Measurements from ENCODE around the gene C10orf90.

C10orf90 gene

DNA sequence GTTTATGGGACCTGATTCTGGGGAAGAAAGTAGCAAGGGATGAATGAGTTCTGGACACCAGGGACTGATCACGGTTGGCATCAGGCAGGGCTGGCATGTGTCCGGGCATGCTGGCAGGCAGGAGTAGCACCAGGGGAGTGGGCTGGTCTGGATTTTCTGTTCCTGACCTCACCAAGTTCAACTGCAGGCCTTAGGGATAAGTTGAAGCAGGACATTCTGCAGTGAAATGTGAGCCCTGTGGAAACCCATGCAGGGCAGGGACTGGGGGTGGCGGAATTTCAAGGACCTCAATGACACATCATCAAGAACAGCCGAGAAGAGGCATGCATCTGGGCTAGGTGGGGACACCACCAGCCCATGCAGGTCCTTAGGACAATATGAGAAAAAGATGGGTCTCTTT is 202.0 kb downstream of the C10orf90 start:
- no peak for DNase-seq (ENCODE audit: low read depth in 2 of 2, low spot score in 1 of 2)

DNA sequence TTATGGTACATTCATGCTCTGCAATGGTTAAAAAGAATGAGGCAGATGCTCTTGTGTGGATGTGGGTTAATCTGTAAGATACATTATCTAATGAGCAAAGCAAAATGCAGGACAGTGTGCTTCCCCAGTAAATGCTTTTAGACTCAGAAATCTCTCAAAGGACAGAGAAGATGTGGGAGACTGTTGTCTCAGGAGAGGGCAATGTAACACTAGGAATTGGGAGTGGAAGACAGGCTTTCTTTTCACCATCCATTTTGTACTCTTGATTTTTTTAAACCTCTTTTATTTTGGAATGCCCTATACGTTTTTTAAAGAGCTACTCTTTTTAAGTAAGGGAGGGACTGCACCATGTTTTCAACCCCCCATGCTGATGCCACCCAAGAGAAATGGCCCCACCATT is 204.7 kb downstream of the C10orf90 start:
- DNase-seq (ENCODE audit: low read depth in 2 of 2, low spot score in 1 of 2) = no peak

DNA sequence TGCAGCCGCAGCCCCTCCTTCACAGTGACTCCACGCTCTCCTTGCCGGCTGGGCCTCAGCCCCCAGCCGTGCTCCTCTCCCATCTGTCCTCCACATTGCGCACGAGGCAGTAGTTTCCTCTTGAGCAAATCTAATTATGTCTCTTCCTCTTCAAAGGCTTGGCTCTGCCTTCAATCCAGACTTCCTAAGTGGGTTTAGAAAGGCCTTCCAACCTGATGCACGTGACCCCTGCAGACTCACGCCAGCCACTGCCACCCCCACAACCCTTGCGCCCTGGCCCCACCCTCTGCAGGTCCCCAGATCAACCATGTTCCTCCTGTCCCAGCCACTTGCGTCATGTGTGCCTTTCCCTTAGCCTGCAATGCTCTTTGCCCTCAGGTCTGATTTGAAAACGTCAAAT is 207.2 kb downstream of the C10orf90 start:
- DNase-seq (ENCODE audit: low read depth in 2 of 2, low spot score in 1 of 2) = no peak

DNA sequence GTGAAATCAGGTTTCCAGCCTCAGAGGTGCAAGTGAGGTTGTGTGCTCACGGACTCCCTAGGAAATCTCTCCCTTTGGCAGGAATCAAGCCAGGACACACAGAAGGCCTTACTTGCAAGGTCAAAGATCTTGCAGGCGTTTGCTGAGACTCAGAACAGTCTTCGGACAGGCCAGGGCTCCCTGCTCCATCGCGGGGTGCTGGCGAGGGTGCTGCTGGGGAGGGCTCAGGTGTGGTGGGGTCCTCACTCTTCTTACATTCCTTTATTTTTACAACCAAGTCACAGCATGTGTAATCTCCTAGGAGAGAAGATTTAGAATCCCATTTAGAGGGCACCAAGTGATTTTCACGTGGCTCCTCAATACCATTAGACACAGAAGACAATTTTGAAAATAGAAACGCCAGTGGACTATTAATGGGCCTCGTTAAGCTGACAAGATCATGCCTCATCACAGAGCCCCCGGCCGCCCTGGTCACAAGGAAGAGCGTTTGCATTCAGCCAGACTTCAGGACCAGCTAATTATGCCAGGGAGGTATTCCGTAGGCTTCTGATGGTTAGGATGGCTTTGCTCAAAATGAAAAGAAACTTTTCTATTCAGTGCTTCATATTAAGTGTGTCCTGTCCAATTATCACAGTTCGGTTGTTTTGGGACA is 209.1 kb downstream of the C10orf90 start:
- no peak for DNase-seq (ENCODE audit: low read depth in 2 of 2, low spot score in 1 of 2)

- DNase-seq (ENCODE audit: low read depth in 2 of 2, low spot score in 1 of 2) = no peak
Measured at GRCh38 chr10:126459878-126460481, 210.5 kb downstream of the C10orf90 start.

- DNase-seq (ENCODE audit: low read depth in 2 of 2, low spot score in 1 of 2) = no peak
Measured at GRCh38 chr10:126459032-126459831, 211.3 kb downstream of the C10orf90 start.

GRCh38 chr10:126458466-126458865 is 212.0 kb downstream of the C10orf90 start:
- DNase-seq (ENCODE audit: low read depth in 2 of 2, low spot score in 1 of 2) = no peak

GRCh38 chr10:126456632-126457031 is 213.9 kb downstream of the C10orf90 start:
- DNase-seq (ENCODE audit: low read depth in 2 of 2, low spot score in 1 of 2) = no peak

DNA sequence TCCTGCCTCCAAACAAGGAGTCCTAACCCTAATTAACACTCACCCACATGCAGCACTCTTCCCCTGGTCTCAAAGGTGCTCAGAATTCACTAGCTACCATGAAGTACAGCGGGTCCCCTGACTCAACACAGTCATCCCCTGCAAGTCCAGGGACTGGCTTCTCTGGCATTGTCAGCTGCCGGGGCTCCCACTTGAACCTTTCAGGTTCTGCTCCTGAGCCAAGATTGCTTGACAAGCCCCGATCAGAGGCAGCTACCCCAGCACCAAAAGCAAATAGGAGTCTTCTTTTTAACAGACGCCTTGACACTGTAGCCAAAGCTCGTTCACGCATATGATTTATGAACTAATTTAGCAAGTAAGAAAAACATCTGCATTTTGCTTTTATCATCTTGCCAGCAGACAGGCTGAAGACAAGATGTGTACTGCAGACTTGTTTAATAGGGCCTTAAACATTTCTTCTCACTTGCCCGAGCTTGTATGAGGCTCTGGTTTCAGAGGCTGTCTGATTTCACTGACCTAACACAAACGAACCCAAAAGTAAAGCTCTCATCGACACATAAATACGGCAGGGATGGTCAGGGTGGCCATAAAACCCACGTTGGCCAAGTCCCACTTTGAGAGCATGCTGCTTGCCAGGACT is 214.6 kb downstream of the C10orf90 start:
- no peak for DNase-seq (ENCODE audit: low read depth in 2 of 2, low spot score in 1 of 2)

- DNase-seq (ENCODE audit: low read depth in 2 of 2, low spot score in 1 of 2) = no peak
Measured at GRCh38 chr10:126455036-126455765, 215.3 kb downstream of the C10orf90 start.

- no peak for DNase-seq (ENCODE audit: low read depth in 2 of 2, low spot score in 1 of 2)
Measured at GRCh38 chr10:126454045-126454751, 216.3 kb downstream of the C10orf90 start.

- DNase-seq (ENCODE audit: low read depth in 2 of 2, low spot score in 1 of 2) = no peak
Measured at GRCh38 chr10:126452245-126452644, 218.2 kb downstream of the C10orf90 start.

GRCh38 chr10:126448091-126448490 is 222.4 kb downstream of the C10orf90 start:
- no peak for DNase-seq (ENCODE audit: low read depth in 2 of 2, low spot score in 1 of 2)

DNA sequence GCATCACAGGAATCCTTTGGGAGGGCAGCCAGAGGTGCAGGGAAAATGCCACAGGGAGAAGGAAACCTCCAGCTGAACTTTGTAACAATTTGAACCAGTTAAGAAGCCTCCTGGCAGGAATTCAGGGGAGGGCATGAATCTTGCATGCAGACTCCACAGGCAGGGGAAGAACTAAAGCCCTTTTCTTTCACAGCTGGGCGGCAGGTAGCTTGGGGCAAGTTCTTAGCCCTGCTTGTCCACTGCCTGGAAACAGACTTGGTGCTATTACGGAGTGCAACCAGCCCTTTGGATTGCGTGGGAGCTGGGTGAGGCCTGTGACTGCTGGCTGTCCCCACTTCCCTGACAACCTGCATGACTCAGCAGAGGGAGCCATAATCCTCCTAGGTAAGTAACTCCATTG is 230.6 kb downstream of the C10orf90 start:
- no peak for DNase-seq (ENCODE audit: low read depth in 2 of 2, low spot score in 1 of 2)

DNA sequence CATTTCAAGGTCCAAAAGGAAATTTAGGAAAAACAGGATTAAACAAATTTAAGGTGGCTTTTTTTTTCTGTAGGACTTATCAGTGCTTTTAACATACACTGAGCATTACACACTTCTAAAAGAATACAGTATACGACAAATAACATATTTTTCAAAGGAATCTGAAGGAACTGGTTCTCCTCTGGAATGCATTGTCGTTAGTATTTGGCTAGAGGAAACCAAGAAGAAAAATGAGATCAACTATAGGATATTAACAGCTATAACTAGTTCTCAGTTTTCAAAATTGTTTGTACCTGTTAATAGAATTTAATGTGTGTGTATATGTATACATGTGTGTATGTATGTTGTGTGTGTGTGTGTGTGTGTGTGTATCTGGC is 232.1 kb downstream of the C10orf90 start:
- DNase-seq (ENCODE audit: low read depth in 2 of 2, low spot score in 1 of 2) = no peak

DNA sequence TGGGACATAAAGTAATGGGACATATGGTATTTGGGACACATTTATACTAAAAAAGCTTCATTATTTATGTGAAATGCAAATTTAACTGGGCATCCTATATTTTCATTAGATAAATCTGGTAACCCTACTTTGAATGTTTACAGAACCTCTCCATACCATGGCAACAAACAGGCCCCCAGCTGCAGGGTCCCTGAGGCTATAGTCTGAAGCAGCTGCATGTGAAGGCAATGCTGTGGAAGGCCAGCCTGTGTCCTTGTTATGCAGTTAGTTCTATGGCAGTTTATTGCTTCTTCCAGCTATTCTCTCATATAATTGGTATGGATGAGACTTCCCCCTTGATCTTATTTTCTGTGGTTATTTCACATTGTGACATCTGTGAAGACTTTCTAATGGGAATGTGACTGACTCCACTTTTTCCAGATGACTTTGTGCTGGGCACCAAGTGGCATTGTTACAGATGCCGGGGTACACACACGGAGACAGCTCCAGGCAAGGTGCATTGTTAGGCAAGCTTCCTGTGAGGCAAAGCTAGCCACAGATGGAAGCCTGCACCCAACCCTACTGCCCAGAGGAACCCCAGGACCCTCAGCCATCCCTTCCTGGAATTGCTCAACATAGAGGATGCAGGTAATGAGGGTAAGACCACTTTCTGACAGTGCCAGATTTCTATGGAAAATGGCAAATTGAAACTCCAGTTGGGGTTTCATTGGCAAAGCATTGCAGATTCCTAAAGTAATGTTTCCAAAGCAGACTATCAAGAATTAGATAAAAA is 232.7 kb downstream of the C10orf90 start:
- no peak for DNase-seq (ENCODE audit: low read depth in 2 of 2, low spot score in 1 of 2)

DNA sequence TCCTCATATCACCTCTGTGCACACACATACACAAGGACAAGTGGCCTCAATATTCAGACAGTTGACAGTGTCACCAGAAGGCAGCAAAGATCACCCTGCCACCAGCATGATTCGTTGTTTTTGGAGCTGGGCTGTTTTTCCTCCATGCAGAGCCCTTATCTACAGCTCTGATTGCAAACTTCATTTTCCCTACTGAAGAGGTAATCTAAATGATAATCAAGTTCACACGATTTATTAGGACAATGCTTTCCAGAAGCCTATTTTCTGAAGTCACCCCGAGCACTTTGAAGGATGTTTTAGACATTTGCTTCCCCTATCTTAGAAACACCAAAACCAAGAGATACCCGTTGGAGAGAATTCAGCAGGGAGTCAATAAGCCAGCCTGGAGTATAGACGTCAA is 236.3 kb downstream of the C10orf90 start:
- no peak for DNase-seq (ENCODE audit: low read depth in 2 of 2, low spot score in 1 of 2)

DNA sequence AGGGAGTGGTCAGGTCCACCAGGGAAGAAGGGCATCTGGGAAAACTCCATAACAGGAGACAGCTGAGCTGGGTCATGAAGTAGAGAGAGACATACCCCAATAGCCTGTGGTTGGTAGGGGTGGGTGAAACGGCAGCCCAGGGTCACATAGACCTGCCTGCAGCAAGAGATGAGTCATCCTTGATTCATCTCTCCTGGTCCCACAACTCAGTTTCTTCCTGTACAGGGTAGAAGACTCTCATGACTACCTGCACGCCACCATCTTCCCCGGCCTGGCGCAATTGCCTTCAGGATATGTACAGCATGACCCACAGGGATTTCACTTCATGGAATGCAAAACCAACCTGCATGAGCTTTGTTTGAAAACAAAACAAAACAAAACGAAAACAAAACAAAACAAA is 237.1 kb downstream of the C10orf90 start:
- DNase-seq (ENCODE audit: low read depth in 2 of 2, low spot score in 1 of 2) = no peak

DNA sequence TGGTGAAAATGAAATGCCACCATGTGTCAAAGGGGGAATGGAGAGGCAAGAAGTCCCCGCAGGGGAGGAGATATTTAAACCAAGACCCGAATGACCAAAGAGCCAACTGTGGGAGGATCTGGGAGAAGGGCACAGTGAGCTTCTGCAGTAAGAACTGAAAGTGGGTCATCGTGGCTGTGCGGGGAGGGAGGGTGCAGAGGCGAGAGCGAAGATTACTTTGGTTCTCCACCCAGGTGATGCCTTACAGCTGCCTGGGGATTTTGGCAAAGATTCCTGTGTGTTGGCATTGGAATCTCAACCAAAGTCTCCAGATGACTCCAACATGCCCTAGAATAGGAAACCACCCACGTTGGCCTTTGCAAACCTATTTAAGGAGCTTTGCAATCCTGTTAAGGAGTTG is 238.0 kb downstream of the C10orf90 start:
- DNase-seq (ENCODE audit: low read depth in 2 of 2, low spot score in 1 of 2) = no peak

DNA sequence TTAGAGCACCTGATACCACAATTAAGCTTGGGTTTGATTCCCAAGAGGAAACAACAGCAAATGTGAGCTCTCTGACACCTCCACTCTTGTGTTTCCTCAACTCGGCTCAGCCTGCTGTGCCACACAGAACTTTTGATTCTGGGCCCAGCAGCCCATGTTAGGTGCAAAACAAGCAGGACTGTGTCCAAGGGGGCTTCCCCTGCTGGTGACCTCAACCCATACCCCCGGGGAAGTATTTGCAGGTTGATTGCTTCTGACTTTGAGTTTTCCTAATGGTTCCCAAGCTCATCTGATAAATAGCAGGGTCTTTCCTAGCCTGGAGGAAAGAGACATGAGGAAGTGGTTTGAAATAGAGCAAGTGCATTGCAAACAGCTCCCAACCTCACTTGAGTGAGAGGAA is 238.7 kb downstream of the C10orf90 start:
- DNase-seq (ENCODE audit: low read depth in 2 of 2, low spot score in 1 of 2) = no peak

Measured in stimulated activated CD8-positive, alpha-beta memory T cell treated with anti-CD3 and anti-CD28 coated beads, Interleukin-4, amount 100 ng/mL, for 1 hour (primary cell).